Measurements from ENCODE around the gene AMHR2.

The AMHR2 gene

GRCh38 chr12:53452159-53453077, 28.8 kb downstream of the AMHR2 start:
- peak; percentile 93 for DNase-seq (ENCODE audit: low spot score)

- DNase-seq (ENCODE audit: low spot score) = no peak
These were observed 30.4 kb downstream of the AMHR2 start for GRCh38 chr12:53453953-53454640.

GRCh38 chr12:53454707-53455106, 31.1 kb downstream of the AMHR2 start:
- no peak for DNase-seq (ENCODE audit: low spot score)

GRCh38 chr12:53456654-53457366, 33.2 kb downstream of the AMHR2 start:
- no peak for DNase-seq (ENCODE audit: low spot score)

- no peak for DNase-seq (ENCODE audit: low spot score)
These were observed 35.4 kb downstream of the AMHR2 start for GRCh38 chr12:53459097-53459496.

- DNase-seq (ENCODE audit: low spot score) = no peak
These were observed 37.4 kb downstream of the AMHR2 start for GRCh38 chr12:53461059-53461458.

GRCh38 chr12:53461591-53461990, 37.9 kb downstream of the AMHR2 start:
- DNase-seq (ENCODE audit: low spot score) = no peak

- no peak for DNase-seq (ENCODE audit: low spot score)
These were observed 39.3 kb downstream of the AMHR2 start for GRCh38 chr12:53462935-53463334.

- DNase-seq (ENCODE audit: low spot score) = no peak
These were observed 40.3 kb downstream of the AMHR2 start for GRCh38 chr12:53463802-53464560.

- DNase-seq (ENCODE audit: low spot score) = no peak
These were observed 41.2 kb downstream of the AMHR2 start for GRCh38 chr12:53464685-53465418.

- DNase-seq (ENCODE audit: low spot score) = no peak
These were observed 42.0 kb downstream of the AMHR2 start for GRCh38 chr12:53465679-53466078.

GRCh38 chr12:53466640-53467039, 43.0 kb downstream of the AMHR2 start:
- no peak for DNase-seq (ENCODE audit: low spot score)

GRCh38 chr12:53467082-53467481, 43.4 kb downstream of the AMHR2 start:
- DNase-seq (ENCODE audit: low spot score) = no peak

- no peak for DNase-seq (ENCODE audit: low spot score)
These were observed 44.2 kb downstream of the AMHR2 start for GRCh38 chr12:53467880-53468279.

- no peak for DNase-seq (ENCODE audit: low spot score)
These were observed 44.6 kb downstream of the AMHR2 start for GRCh38 chr12:53468282-53468681.

GRCh38 chr12:53472056-53472582, 48.5 kb downstream of the AMHR2 start:
- no peak for DNase-seq (ENCODE audit: low spot score)

GRCh38 chr12:53474077-53474476, 50.4 kb downstream of the AMHR2 start:
- no peak for DNase-seq (ENCODE audit: low spot score)

GRCh38 chr12:53474819-53475218, 51.2 kb downstream of the AMHR2 start:
- DNase-seq (ENCODE audit: low spot score) = no peak

- DNase-seq (ENCODE audit: low spot score) = no peak
These were observed 53.1 kb downstream of the AMHR2 start for GRCh38 chr12:53476769-53477209.

GRCh38 chr12:53478865-53479264, 55.2 kb downstream of the AMHR2 start:
- DNase-seq (ENCODE audit: low spot score) = no peak

GRCh38 chr12:53479331-53479730, 55.7 kb downstream of the AMHR2 start:
- no peak for DNase-seq (ENCODE audit: low spot score)

Data from GM03348 (cell line).